GM23338 (cell line): ENCODE measurements around the gene BCL2L15. TPM values are rescaled to one million over a fixed set of nuclear protein-coding genes. Genes with fewer than 3 reads are reported as not detected.

Source experiments
- ATAC-seq: fragments of 200-7000 bp; cut with Tn5 transposase; 3 replicates; pipeline ENCODE4 v1.9.1; 2020
- DNase-seq: peaks from one replicate; pipeline ENCODE4 v3.0.0-alpha.2; 2015; ENCODE audit warnings: low spot score
- H2AFZ ChIP-seq: fragments of 200-600 bp; sonication (generic); 2 replicates; pipeline ENCODE4 v1.8.0; 2016; ENCODE audit warnings: antibody characterized with exemption, mild to moderate bottlenecking, moderate library complexity
- H3F3A ChIP-seq: fragments of 200-600 bp; sonication (generic); replicated peaks from 2 replicates; pipeline ENCODE4 v1.8.0; 2017; ENCODE audit warnings: antibody characterized with exemption, mixed run types, low read depth
- H3K27ac ChIP-seq: fragments of 200-600 bp; sonication (generic); 2 replicates; pipeline ENCODE4 v1.6.1; 2016; ENCODE audit warnings: low read depth
- H3K27me3 ChIP-seq: fragments of 200-600 bp; sonication (generic); 2 replicates; pipeline ENCODE4 v1.8.0; 2016; ENCODE audit warnings: mild to moderate bottlenecking, mixed run types, moderate library complexity; ENCODE audit not compliant: insufficient read depth
- H3K36me3 ChIP-seq: fragments of 200-600 bp; sonication (generic); 2 replicates; pipeline ENCODE4 v1.8.0; 2016; ENCODE audit warnings: mild to moderate bottlenecking; ENCODE audit not compliant: insufficient read depth
- H3K4me1 ChIP-seq: fragments of 200-600 bp; sonication (generic); 2 replicates; pipeline ENCODE4 v1.8.0; 2016; ENCODE audit warnings: mild to moderate bottlenecking, moderate library complexity; ENCODE audit not compliant: insufficient read depth
- H3K4me2 ChIP-seq: fragments of 200-600 bp; sonication (generic); 2 replicates; pipeline ENCODE4 v1.7.1; 2017; ENCODE audit warnings: mixed run types
- H3K4me3 ChIP-seq: fragments of 200-600 bp; sonication (generic); 2 replicates; pipeline ENCODE4 v1.6.1; 2016; ENCODE audit warnings: mixed run types
- H3K79me2 ChIP-seq: fragments of 200-600 bp; sonication (generic); replicated peaks from 2 replicates; pipeline ENCODE4 v1.8.0; 2017; ENCODE audit warnings: mild to moderate bottlenecking; ENCODE audit not compliant: insufficient read depth
- H3K9me2 ChIP-seq: fragments of 200-600 bp; sonication (generic); 2 replicates; pipeline ENCODE4 v1.8.0; 2017; ENCODE audit not compliant: insufficient read depth
- H4K20me1 ChIP-seq: fragments of 200-600 bp; sonication (generic); replicated peaks from 2 replicates; pipeline ENCODE4 v1.8.0; 2017; ENCODE audit warnings: mild to moderate bottlenecking; ENCODE audit not compliant: insufficient read depth
- H3K27ac Mint-ChIP-seq: 2 replicates; pipeline ENCODE4 v1.8.0; 2020; ENCODE audit warnings: inconsistent platforms, mild to moderate bottlenecking, moderate library complexity, mixed read lengths
- H3K27me3 Mint-ChIP-seq: 3 replicates; pipeline ENCODE4 v1.8.0; 2022; ENCODE audit warnings: low read depth, mild to moderate bottlenecking, moderate library complexity, mixed read lengths, inconsistent platforms; ENCODE audit not compliant: insufficient read depth, poor library complexity
- H3K36me3 Mint-ChIP-seq: 3 replicates; pipeline ENCODE4 v1.8.0; 2021; ENCODE audit warnings: low read depth, mild to moderate bottlenecking, inconsistent platforms, moderate library complexity, mixed read lengths
- H3K4me1 Mint-ChIP-seq: 3 replicates; pipeline ENCODE4 v1.8.0; 2020; ENCODE audit warnings: mild to moderate bottlenecking, inconsistent platforms, mixed read lengths
- H3K4me3 Mint-ChIP-seq: 3 replicates; pipeline ENCODE4 v1.8.0; 2021; ENCODE audit warnings: moderate library complexity, mild to moderate bottlenecking, inconsistent platforms, mixed read lengths
- H3K9me3 Mint-ChIP-seq: 3 replicates; pipeline ENCODE4 v1.8.0; 2020; ENCODE audit warnings: moderate library complexity, mild to moderate bottlenecking, inconsistent platforms, mixed read lengths
- CTCF ChIP-seq, 2 experiments: fragments of 200-600 bp in 1 of 2; sonication (generic) in 1 of 2; conservative IDR thresholded peaks; 2 replicates each; pipeline versions ENCODE4 v1.5.1 to v1.6.1; 2016 to 2017; ENCODE audit warnings: antibody characterized with exemption in 2 of 2, low read depth in 2 of 2, mild to moderate bottlenecking in 2 of 2, moderate library complexity in 1 of 2
- ETS1 ChIP-seq: IDR thresholded peaks from 2 replicates; pipeline ENCODE4 v1.6.1; 2016; ENCODE audit warnings: antibody characterized with exemption
- EZH2 ChIP-seq: fragments of 200-600 bp; sonication (generic); IDR thresholded peaks from one replicate; pipeline ENCODE4 v1.8.0; 2017; ENCODE audit warnings: antibody characterized with exemption, mild to moderate bottlenecking, low read depth; ENCODE audit not compliant: unreplicated experiment
- EZH2phosphoT487 ChIP-seq: fragments of 200-600 bp; sonication (generic); IDR thresholded peaks from one replicate; pipeline ENCODE4 v1.8.1; 2018; ENCODE audit warnings: antibody characterized with exemption; ENCODE audit not compliant: unreplicated experiment
- JUNB ChIP-seq: IDR thresholded peaks from one replicate; pipeline ENCODE4 v1.6.1; 2016; ENCODE audit warnings: antibody characterized with exemption; ENCODE audit not compliant: unreplicated experiment
- POLR2AphosphoS5 ChIP-seq: IDR thresholded peaks from 2 replicates; pipeline ENCODE4 v1.6.1; 2016; ENCODE audit warnings: antibody characterized with exemption, low read depth
- ZNF114 ChIP-seq: fragments of 250-450 bp; sonication (Bioruptor Pico); IDR thresholded peaks from 2 replicates; pipeline ENCODE4 v1.5.0; 2020; ENCODE audit warnings: mild to moderate bottlenecking, moderate library complexity
- ZNF462 ChIP-seq: fragments of 250-450 bp; sonication (Bioruptor Pico); IDR thresholded peaks from 2 replicates; pipeline ENCODE4 v1.5.0; 2020; ENCODE audit warnings: mild to moderate bottlenecking, moderate library complexity
- polyA plus RNA-seq: library from polyadenylated mRNA; unstranded; fragments of >200 nt; fragmentation: Nextera tagmentation; extraction: Ambion mirVana; gene quantifications from 2 replicates; pipeline ENCODE4 v1.2.1, GENCODE V29; 2016
- total RNA-seq: library from RNA; depleted of rRNA; stranded (reverse); fragments of >200 nt; shearing (Covaris generic); gene quantifications from 2 replicates; pipeline ENCODE4 v1.2.3, GENCODE V29; 2014

The BCL2L15 gene
- total and polyA plus RNA-seq, 2 experiments from 2014 or later = not detected

GRCh38 chr1:113895098-113895497 lies 7.7 kb upstream of the BCL2L15 start:
- TF ChIP-seq ZNF114 = no peak
- TF ChIP-seq ZNF462 = no peak
- TF ChIP-seq POLR2AphosphoS5 = no peak
- no peak for TF ChIP-seq EZH2
- TF ChIP-seq JUNB = no peak
- no peak for TF ChIP-seq CTCF (conservative IDR thresholded peaks at IDR 0.05; ENCODE audit: low read depth in 2 of 2)
- TF ChIP-seq EZH2phosphoT487 = no peak
- TF ChIP-seq ETS1 = no peak
- no peaks in the 10 kb centered on the region for H3K27me3 ChIP-seq
- DNase-seq (no peak), ATAC-seq (no peak)
- no peak overlapping the region for H3K27ac Mint-ChIP-seq
- H3K9me2 ChIP-seq = no peaks in the 10 kb centered on the region
- no peaks in the 10 kb centered on the region for H3K36me3 ChIP-seq
- H3F3A ChIP-seq = no peaks in the 10 kb centered on the region
- peaks cover 10% of the 10 kb centered on the region; the same call in 1 of the 3 replicates for H3K36me3 Mint-ChIP-seq
- H3K4me1 ChIP-seq = no peaks in the 10 kb centered on the region
- no peak overlapping the region for H3K27ac ChIP-seq
- no peak overlapping the region for H3K4me3 ChIP-seq
- no peaks in the 10 kb centered on the region for H4K20me1 ChIP-seq
- no peaks in the 10 kb centered on the region for H3K9me3 Mint-ChIP-seq
- no peak overlapping the region for H3K4me2 ChIP-seq
- no peaks in the 10 kb centered on the region for H3K4me1 Mint-ChIP-seq
- no peaks in the 10 kb centered on the region for H3K27me3 Mint-ChIP-seq
- no peak overlapping the region for H3K4me3 Mint-ChIP-seq
- H2AFZ ChIP-seq = no peak overlapping the region
- H3K79me2 ChIP-seq = no peaks in the 10 kb centered on the region
